DMS114 treated with DMSO at 0.1 percent for 48 hours (cell line): ENCODE measurements around the gene SLC25A13.
A peak's percentile ranks its signal among the peaks of the same experiment; 100 is the strongest.
"Not testable (repeated sequence)": the region's sequence is repeated elsewhere in the genome, so short reads cannot be mapped to it uniquely, and the experiment has no call there.

Experiments
- DNase-seq: peaks from one replicate; lab custom pipeline; 2025; ENCODE audit not compliant: unreplicated experiment; lab: John Stamatoyannopoulos, UW

Gene SLC25A13

GRCh38 chr7:96321658-96322372, at the start of gene SLC25A13:
SLC25A13 (minus strand) TSS chr7:96322098; CDS start chr7:96321956, 142 bp downstream.
- peak; percentile 19 for DNase-seq

DNA sequence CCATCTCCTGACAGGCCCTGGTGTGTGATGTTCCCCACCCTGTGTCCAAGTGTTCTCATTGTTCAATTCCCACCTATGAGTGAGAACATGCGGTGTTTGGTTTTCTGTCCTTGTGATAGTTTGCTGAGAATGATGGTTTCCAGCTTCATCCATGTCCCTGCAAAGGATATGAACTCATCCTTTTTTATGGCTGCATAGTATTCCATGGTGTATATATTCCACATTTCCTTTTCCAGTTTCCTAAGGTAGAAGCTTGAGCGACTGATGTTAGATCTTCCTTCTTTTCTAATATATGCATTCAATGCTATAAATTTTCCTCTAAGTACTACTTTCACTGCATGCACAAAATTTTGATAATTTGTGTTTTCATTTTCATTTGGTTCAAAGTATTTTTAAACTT, 44.0 kb upstream of the SLC25A13 start:
- not testable (repeated sequence) for DNase-seq

DNA sequence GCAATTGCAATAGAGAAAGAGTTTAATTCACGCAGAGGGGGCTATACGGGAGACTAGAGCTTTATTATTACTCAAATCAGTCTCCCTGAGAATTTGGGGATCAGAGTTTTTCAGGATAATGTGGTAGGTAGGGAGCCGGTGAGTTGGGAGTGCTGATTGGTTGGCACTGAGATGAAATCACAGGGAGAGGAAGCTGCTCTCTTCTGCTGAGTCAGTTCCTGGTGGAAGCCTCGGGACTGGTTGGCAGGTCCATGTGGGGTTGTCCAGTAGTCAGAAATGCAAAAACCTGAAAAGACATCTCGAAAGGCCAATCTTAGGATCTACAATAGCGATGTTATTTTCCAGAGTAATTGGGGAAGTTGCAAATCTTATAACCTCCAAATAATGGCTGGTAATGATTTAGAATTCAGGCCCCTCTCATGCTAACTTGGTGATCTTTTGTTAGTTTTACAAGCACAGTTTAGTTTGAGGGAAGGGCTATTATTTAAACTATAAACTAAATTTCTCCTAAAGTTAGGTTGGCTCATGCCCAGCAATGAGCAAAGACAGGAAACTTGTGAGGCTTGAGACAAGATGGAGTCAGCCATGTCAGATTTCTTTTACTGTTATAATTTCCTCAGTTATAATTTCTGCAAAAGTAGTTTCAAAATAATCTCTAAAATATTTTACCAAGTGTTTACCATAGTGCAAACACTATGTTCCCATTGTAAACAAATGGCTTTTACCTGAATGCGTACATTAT, 39.4 kb upstream of the SLC25A13 start:
- DNase-seq = no peak

DNA sequence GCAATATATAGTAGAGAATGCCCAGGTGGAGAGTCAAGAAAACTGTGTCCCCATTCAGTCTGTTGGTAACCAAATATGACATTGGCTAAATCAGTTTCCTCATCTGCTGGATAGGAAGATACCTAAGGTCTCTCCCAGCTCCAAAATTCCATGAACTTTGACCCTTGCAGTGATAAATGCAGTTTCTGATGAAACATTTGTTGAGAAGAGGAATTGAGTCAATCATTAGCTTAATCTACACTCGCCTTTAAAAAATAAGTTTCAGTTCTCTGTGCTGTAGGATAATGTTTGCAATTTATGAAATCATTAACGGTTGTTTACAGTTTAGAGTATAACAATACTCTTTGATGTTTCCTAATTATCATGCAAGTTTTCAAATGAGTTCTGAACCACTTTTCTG, 38.0 kb upstream of the SLC25A13 start:
- no peak for DNase-seq

- DNase-seq = peak; percentile 23
These were observed 36.5 kb upstream of the SLC25A13 start for GRCh38 chr7:96358236-96358971.

DNA sequence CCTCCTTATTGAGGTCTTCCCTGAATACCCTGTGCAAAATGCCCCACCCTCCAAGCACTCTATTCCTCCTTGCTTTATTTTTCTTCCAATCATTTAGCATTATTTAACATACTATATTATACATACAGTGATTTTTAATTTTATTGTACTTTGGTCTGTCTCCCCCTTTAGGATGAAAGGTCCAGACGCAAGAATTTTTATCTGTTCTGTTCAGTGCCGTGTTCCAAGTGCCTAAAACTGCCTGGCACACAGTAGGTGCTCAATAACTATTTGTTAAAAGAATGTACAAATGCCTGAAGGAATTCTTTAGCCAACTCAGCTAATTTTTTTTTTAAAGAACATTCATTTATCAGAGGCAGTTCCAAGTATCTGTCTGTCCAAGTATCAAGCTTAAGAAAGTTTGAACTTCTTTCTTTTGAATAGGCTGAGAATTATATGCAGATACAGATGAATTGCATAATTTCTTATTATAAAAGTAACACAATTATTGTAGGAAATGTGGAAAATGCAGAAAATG, 34.1 kb upstream of the SLC25A13 start:
- DNase-seq = no peak

DNA sequence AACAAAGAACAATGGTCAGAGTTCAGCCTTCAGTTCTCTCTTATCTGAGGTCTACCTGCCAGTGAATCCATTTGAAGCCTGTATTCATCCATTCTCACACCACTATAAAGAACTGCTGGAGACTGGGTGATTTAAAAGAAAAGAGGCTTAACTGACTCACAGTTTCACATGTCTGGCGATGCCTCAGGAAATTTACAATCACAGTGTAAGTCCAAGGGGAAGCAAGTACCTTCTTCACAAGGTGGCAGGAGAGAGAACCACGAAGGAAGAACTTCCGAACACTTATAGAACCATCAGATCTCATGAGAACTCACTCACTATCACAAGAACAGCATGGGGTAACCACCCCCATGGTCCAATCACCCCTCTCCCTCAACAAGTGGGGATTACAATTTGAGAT, 33.0 kb upstream of the SLC25A13 start:
- DNase-seq = no peak

GRCh38 chr7:96349572-96349971, 27.7 kb upstream of the SLC25A13 start:
- no peak for DNase-seq

GRCh38 chr7:96347471-96347870, 25.6 kb upstream of the SLC25A13 start:
- no peak for DNase-seq

DNA sequence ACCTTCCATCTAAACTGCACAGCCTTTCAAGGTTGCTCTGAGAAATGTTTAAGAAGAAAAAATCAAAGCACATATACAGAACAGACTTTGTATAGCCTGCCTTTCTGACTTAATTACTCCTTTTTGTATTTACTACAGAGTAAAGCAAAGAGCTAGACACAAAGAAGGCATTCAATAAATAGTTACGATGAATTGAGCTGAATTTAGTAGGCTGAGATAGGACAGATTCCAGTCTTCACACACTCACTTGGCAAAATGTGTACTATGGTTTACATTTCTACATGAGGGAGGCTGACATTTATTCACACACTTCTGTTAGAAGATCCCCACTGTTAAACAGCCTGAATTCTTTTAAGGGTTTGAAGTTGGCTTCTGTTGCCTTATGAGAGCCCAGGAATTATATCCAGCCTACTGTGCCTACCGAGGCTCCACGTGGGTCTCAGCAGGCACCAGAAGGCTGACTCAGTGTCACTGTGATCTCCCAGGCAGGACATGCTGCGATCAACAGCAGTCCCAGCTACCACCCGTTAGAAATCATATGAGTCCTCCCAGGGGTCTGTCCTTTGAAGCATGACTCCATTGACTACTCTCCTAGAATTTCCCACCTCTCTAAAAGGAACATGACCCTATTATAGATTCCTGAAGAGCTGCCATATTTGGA, 24.5 kb upstream of the SLC25A13 start:
- no peak for DNase-seq

DNA sequence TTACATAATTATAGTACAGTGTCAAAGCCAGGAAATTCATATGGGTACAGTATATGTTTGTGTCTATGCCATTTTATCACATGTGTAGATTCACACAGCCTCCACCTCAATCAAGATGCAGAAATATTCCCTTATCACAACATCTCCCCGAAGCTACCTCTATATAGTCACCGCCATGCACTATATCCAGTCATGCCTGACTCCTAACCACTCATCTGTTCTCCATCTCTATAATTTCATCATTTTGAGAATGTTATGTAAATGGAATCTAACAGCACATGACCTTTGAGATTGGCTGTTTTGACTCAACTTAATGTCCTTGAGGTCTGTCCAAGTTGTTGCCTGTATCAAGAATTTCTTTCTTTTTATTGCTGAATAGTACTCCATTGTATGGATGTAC, 22.3 kb upstream of the SLC25A13 start:
- no peak for DNase-seq

DNA sequence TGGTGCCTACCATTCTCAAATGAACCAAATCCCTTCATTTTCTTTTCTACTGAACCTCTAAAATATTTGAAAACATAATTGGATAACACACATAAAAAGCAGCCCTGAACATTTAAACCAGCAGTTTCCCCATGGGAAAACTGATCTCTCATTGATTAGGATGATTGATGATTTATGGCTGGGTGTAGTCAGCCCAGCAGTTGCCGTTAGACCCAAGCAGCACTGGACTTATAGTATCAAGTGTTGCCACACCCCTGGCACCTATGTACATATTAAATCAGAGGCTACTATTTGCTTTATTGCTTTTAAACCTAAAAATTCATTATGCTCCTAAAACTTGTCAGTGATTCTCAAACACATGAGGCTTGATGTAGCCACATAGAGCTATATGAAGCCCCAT, 20.2 kb upstream of the SLC25A13 start:
- no peak for DNase-seq

GRCh38 chr7:96337519-96337918, 15.6 kb upstream of the SLC25A13 start:
- DNase-seq = no peak

DNA sequence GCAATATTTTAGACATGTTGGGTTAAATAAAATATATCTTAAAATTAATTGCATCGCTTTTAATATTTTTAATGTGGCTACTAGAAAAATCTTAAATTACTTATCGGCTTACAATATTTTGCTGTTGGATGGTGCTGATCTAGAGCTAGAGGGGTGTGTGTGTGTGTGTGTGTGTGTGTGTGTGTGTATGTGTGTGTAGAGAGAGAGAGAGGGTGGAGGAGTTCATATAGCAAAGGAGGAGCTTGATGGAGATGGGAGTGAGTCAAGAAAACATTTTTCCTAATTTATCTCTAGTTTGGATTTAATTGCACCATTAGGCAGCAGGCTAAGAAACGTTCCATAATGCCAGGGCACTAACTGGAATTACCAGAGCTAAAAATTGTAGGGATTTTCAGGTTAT, 10.4 kb upstream of the SLC25A13 start:
- no peak for DNase-seq

DNA sequence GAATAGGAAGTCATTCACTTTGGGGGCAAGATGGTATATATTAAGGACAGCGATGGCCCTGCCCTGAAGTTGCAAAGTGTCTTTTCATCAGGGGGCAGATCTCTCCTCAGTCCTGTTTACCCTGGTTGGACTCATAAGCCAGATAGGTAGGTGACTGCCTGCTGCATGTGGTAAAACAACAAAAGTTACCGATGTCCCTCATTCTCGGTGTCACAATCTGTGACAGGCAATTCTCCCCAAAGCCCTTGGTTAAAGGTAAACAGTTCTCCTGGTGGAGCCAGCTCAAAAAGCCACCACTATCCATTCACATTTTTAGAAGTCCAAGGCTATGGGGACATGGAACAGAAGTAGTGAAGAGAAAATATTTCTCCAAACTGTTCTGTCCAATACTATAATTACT, 9.9 kb upstream of the SLC25A13 start:
- DNase-seq = no peak

DNA sequence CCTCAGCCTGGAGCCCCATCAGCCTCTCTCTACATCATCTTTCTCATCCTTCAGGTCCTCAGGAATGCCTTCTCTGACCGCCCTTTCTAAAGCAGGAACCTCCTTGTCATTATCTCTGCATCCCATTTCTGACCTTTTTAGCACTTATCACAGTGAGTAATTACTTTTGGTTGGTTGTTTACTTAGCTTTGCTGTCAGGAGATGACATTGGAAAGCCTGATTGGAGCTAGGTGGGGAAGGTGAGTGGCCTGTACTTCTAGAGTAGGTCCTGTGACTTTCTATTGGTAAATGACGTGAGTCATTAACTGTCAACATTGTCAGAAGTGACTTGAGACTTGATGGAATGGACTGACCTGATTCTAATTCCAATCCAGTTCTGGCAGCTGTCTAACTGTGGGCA, 9.3 kb upstream of the SLC25A13 start:
- DNase-seq = no peak

DNA sequence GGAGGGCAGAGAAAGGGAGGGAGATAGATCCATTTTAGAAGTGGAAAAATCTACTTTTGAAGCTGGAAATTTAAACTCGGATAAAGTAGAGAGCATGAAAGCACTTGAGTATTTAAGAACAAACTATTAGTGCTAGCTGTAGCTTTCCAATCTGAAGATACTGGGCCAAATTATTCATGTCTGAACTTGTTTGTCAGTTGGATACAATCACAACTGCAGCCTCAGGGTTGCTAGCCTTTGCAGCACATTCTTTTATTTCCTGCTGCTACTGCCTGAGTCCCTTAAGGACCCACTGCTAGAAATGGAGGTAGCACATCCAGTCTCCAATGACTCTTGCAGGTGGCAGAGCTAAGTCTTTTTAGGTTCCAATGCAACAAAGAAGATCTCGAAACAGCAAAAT, 8.3 kb upstream of the SLC25A13 start:
- no peak for DNase-seq

DNA sequence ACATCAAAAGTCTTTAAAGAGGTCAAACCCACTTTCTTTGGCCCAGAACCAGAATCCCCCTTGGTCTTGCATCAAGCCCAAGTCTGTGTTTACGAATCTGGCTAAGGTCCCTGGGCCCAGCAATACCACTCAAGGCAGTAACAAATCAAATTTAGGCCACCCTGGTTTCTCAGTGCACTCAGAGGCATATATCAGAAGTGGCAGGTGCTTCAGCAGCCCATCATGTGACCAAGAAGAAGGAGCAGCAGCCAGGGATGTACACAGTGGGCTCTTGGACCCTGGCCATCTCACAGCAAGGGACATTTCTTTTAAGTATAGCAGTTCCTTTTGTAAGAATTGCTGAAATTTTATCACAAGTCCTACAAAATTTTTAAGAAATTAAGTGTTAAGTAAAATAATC, 7.3 kb upstream of the SLC25A13 start:
- DNase-seq = no peak

- no peak for DNase-seq
These were observed 6.1 kb upstream of the SLC25A13 start for GRCh38 chr7:96328016-96328415.

DNA sequence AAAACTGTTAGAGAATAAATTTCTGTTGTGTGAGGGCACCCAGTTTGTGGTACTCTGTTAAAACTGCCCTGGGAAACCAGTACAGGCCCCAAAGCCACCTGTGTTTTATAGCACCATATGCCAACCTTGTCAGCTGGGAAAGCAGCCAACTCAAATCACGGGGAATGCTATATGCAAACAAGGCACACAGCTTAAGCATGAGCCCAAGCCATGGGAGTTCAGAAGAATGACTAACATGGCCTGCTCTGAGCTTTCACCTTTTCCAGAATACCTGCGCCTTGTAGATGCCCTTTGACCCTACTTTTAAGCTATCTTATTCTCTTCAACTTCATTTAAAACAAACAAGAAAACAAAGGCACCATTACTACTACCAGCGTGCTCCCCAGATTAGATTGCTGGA, 5.5 kb upstream of the SLC25A13 start:
- no peak for DNase-seq

DNA sequence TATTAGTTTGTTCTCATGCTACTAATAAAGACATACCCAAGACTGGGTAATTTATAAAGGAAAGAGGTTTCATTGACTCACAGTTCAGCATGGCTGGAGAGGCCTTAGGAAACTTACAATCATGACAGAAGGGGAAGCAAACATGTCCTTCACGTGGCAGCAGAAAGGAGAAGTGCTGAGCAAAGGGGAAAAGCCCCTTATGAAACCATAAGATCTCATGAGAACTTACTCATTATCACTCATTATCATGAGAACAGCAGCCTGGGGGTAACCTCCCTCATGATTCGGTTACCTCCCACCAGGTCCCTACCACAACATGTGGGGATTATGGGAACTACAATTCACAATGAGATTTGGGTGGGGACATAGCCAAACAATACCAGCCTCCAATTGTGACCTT, 4.9 kb upstream of the SLC25A13 start:
- not testable (repeated sequence) for DNase-seq
